GM20000 (cell line): ENCODE results near the gene ST6GALNAC2.
A peak's percentile ranks its signal among the peaks of the same experiment; 100 is the strongest.
"Not testable (repeated sequence)": the region's sequence is repeated elsewhere in the genome, so short reads cannot be mapped to it uniquely, and the experiment has no call there.

Experiments
- DNase-seq: peaks from one replicate; pipeline ENCODE4 v3.0.0; 2012; ENCODE audit warnings: low spot score
- TF ChIP-seq, protein P1 (sequence below): IDR thresholded peaks from 2 replicates; pipeline ENCODE4 v1.5.1; 2012; ENCODE audit warnings: mild to moderate bottlenecking, control low read depth; ENCODE audit errors: extremely low read depth, missing control alignments

ST6GALNAC2 gene

DNA sequence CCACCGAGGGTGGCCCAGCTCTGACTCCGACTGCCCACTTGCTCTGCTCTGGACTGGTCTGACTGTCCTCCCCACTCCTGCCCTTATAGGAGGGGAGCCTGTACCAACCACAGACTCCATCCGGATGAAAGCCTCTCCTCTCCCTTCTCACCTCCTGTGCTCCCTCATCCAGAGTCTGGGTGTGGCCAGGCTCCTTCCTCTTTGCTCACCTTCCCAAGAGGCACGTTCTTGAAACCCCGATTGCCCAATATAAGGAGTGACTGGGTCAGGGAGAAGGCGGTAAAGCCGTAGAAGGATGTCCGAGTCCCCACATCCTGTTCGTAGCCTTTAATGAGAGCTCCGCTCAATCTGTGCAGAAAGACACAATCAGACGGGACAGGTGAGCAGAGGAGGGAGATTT lies 40.8 kb upstream of the ST6GALNAC2 start:
- no peak for DNase-seq
- TF ChIP-seq, protein P1, sequence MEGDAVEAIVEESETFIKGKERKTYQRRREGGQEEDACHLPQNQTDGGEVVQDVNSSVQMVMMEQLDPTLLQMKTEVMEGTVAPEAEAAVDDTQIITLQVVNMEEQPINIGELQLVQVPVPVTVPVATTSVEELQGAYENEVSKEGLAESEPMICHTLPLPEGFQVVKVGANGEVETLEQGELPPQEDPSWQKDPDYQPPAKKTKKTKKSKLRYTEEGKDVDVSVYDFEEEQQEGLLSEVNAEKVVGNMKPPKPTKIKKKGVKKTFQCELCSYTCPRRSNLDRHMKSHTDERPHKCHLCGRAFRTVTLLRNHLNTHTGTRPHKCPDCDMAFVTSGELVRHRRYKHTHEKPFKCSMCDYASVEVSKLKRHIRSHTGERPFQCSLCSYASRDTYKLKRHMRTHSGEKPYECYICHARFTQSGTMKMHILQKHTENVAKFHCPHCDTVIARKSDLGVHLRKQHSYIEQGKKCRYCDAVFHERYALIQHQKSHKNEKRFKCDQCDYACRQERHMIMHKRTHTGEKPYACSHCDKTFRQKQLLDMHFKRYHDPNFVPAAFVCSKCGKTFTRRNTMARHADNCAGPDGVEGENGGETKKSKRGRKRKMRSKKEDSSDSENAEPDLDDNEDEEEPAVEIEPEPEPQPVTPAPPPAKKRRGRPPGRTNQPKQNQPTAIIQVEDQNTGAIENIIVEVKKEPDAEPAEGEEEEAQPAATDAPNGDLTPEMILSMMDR, result no peak

DNA sequence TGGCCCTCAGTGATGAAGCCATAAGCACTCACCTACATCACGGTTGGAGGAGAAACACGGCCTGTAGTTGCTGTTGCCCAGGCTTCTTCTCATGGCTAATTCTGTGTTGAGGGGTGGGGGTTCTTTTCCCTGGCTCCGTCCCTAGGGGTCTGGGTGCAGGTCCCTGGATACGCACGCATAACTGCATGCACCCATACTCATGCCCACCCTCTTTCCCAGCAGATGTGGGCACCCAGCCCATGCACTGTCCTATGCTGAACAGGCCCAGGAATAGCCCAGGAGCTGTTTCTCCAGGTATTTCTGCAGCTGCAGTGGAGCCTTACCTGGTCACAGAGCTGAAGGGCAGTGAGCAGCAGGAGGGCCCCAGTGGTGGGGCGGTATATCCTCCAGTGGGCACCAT lies 39.8 kb upstream of the ST6GALNAC2 start:
- no peak for DNase-seq
- TF ChIP-seq, protein P1, result no peak

DNA sequence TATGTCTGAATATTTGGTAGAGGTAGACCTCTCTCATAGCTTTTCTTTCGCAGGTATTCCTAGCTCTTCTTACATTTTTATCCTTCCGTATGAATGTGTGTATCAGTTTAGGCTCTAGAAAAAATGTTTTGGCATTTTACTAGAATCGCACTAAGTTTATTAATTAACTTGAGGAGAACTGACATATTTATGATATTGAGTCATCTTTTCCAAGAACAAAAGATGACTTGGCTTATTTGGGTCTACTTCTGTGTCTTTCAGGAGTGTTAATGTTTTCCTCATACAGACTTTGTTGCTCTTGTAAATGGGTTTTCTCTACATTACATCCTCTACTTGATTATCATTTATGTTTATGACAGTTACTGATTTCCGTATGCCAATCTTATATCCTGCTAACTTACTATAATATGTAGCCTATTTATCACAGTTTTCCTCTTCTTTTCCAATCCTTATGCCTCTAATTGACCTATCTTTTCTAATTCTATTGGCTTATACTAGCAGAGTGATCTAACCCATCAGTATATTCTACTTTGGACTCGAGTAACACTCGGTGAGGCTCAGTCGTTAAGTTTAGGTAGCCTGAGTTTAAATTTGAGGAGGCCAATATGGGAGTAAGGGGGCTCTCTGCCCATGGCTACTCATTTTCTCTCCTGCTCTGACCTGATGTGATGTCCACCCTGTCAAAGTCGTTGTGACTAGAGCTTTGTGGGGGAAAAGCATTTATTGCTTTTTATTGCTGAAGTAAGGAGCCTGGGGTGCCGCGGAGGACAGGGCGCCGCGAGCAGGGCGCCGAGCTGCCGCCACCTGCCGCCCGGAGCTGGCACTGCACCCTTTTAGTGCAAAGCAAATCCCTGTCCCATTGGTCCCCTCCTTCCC lies 37.8 kb upstream of the ST6GALNAC2 start:
- TF ChIP-seq, protein P1, result peak; percentile 97
- peak; percentile 88 for DNase-seq

DNA sequence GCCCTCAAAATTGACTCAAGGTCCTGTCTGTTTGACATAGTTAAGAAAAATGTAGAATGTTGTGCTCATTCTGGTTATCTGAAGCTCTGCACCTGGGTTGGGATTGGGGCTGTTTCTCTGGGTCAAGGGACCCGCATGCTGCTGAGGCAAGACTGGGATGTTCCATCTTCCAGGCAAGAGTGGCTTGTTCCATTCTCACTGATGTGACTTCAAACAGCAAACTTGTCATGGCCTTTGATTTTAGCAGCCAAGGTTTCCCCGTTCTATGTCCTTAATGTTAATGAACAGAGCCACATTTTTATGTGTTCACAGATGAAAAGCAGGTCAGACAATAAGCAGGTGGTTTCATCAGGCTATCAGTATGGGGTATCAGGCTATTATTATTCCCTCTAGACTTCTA lies 32.2 kb upstream of the ST6GALNAC2 start:
- no peak for DNase-seq
- TF ChIP-seq, protein P1, result no peak

DNA sequence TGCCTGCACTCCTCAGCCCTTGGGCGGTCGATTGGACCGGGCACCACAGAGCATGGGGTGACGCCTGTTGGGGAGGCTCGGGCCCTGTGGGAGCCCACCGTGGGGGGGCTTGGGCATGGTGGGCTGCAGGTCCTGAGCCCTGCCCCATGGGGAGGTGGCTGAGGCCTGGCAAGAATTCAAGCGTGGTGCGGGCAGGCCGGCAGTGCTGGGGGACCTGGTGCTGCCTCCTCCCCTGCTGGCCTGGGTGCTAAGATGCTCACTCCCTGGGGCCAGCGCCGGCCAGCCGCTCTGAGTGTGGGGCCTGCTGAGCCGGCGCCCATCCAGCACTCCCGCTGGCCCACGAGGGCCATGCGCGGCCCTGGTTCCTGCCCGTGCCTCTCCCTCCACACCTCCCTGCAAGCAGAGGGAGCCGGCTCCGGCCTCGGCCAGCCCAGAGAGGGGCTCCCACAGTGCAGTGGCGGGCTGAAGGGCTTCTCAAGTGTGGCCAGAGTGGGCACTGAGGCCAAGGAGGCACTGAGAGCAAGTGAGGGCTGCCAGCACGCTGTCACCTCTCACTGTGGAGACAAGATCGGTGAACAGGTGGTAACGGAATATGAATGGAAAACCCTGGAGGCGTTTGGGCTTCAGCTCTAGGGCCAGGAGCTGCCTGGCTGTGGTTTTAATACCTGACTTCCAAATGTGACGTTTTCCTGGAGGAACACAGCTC lies 29.4 kb upstream of the ST6GALNAC2 start:
- no peak for DNase-seq
- TF ChIP-seq, protein P1, result no peak

DNA sequence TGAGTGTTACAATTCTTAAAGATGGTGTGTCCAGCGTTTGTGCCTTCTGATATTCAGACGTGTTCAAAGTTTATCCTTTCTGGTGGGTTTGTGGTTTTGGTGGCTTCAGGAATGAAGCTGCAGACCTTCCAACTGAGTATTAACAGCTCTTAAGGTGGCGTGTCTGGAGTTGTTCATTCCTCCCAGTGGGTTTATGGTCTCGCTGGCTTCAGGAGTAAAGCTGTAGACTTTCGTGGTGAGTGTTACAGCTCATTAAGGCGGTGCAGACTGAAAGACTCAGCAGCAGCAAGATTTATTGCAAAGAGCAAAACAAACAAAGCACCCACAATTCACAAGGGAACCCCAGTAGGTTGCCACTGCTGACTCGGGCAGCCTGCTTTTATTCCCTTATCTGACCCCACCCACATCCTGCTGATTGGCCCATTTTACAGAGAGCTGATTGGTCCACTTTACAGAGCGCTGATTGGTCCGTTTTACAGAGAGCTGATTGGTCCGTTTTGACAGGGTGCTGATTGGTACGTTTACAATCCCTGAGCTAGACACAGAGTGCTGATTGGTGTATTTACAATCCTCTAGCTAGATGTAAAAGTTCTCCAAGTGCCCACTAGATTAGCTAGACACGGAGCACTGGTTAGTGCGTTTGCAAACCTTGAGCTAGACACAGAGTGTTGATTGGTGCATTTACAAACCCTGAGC lies 28.6 kb upstream of the ST6GALNAC2 start:
- not testable (repeated sequence) for DNase-seq

DNA sequence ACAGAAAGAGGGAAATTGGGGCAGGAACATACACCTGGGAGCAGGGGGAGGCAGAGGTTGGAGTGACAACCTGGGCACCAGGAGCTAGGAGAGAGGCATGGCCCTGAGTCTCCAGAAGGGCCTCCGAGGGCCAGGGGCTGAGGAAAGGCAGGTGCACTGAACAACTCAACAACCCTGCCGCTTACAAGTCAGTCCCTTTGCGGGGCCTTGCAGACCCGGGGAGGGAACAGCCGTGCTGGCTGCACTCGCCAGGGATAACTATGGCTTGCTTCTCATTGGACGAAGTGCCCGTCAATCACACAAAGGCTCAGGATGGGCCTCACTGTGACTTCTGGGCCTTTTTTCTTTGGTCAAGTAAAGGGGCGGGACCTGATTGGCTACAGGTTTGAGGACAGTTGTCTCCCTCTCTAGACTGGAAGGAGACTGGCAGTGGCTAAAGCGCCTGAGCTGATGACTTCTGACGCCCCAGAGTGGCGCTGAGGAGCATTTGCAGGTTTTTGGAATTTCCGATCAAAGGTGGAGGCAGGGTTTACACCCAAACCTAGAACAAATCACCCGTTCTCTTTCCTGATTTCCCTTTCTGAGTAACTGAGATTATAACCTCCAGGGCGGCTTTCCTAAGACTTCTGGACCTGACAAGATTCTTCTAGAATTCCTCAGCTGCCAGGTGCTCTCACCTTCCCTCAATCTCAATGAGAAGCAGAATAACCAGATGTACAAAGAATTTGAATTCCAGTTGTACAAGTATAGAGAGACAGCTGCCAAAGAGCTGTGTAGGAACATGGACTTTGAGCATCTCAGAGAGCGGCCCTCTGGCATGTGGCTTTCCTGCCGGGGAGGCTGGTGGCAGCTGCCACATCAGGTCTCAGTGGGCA lies 27.6 kb upstream of the ST6GALNAC2 start:
- TF ChIP-seq, protein P1, result no peak

More for the DNA sequence above, 27.6 kb upstream of the ST6GALNAC2 start:
- DNase-seq, result no peak
